GM12892 (cell line): ENCODE data around the gene CCL5.

Experiments
- DNase-seq: peaks from one replicate; pipeline ENCODE4 v3.0.0; 2011; ENCODE audit not compliant: insufficient read length
- FAIRE-seq: peaks from 2 replicates; lab custom pipeline; 2011; peaks lifted over from hg19 to GRCh38; lab: Jason Lieb, UNC
- POLR2A ChIP-seq: IDR thresholded peaks from 2 replicates; pipeline ENCODE4 v1.6.1; 2011; ENCODE audit warnings: low read depth, low read length, control low read depth
- POLR2AphosphoS5 ChIP-seq: IDR thresholded peaks from 2 replicates; pipeline ENCODE4 v1.6.1; 2011; ENCODE audit warnings: low read depth, low read length, control low read depth
- TAF1 ChIP-seq: IDR thresholded peaks from 2 replicates; pipeline ENCODE4 v1.6.1; 2011; ENCODE audit warnings: low read depth, mild to moderate bottlenecking, control low read depth, low read length, borderline replicate concordance

CCL5 gene

DNA sequence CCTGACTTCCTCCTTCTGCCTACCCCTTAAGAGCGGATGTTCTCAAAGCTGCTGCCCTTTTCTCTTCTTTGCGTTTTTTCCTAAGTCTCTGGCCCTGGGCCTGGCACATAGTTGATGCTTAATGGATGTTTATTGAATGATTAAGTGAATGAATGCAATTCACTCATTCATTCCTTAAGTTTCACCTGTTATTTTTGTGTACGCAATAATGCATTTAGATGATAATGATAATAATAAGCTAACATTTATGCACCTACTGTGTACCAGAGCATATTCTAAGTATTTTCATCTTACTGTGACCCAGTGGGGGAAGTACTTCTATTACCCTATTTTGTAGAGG, 4.4 kb downstream of the CCL5 start:
- DNase-seq (no peak), FAIRE-seq (no peak)
- TF ChIP-seq POLR2A, result no peak
- no peak for TF ChIP-seq TAF1
- TF ChIP-seq POLR2AphosphoS5, result no peak

- no peak for FAIRE-seq
- DNase-seq, result no peak
- TF ChIP-seq TAF1 (no peak), POLR2A (no peak), POLR2AphosphoS5 (no peak)
Measured at GRCh38 chr17:35875072-35875799, 4.9 kb downstream of the CCL5 start.

DNA sequence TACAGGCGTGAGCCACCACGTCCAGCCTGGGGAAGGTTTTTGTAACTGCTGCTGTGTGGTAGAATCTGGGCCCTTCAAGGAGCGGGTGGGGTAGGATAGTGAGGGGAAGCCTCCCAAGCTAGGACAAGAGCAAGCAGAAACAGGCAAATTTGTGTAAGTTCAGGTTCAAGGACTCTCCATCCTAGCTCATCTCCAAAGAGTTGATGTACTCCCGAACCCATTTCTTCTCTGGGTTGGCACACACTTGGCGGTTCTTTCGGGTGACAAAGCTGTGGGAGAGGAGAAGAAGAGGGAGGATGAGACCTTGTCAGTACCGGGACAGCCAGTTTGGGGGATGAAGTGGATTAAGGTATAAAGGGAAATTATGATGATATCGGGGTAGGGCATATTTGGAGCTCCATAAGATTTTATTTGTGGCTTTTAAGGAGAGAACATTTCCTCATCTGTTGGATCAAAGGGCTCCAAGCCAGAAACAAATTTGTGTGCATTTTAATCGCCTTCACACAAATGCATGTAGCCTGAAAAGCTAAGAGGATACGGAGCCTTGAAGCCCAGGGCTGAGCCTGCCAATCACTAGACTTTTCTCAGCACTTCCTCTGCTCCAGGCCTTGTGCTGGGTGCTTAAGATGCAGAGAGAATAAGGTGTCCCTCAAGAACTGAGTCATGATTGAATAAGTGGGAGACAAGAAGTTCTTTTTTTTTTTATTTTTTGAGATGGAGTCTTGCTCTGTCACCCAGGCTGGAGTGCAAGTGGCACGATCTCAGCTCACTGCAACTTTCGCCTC, 7.8 kb downstream of the CCL5 start:
- DNase-seq, result no peak
- FAIRE-seq, result no peak
- TF ChIP-seq POLR2AphosphoS5 (no peak), TAF1 (no peak), POLR2A (no peak)

GRCh38 chr17:35870906-35871819, 9.0 kb downstream of the CCL5 start:
- DNase-seq (no peak), FAIRE-seq (no peak)
- TF ChIP-seq TAF1 (no peak), POLR2A (no peak), POLR2AphosphoS5 (no peak)

GRCh38 chr17:35868737-35869136, 11.4 kb downstream of the CCL5 start, which contains the start of gene HEATR9:
HEATR9 (minus strand) TSS chr17:35868891; CDS start chr17:35868742, 149 bp downstream.
- no peak for TF ChIP-seq TAF1
- TF ChIP-seq POLR2A, result no peak
- no peak for TF ChIP-seq POLR2AphosphoS5
- DNase-seq (no peak), FAIRE-seq (no peak)

DNA sequence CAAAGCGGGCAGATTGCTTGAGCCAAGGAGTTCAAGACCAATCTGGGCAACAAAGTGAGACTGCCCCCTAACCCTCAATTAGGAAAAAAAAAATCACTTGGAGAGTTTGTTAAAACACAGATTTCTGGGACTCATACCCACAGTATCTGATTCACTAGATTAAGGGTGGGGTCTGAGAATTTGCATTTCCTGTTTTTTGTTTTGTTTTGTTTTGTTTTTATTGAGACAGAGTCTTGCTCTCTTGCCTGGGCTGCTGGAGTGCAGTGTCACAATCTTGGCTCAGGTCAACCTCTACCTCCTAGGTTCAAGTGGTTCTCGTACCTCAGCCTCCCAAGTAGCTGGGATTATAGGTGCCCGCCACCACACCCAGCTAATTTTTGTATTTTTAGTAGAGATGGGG, 12.6 kb downstream of the CCL5 start:
- TF ChIP-seq TAF1, result no peak
- no peak for TF ChIP-seq POLR2AphosphoS5
- TF ChIP-seq POLR2A, result no peak
- DNase-seq (no peak), FAIRE-seq (no peak)

GRCh38 chr17:35866341-35866950, 13.7 kb downstream of the CCL5 start:
- TF ChIP-seq TAF1 (no peak), POLR2A (no peak), POLR2AphosphoS5 (no peak)
- DNase-seq (no peak), FAIRE-seq (no peak)

- no peak for FAIRE-seq
- no peak for DNase-seq
- TF ChIP-seq POLR2A (no peak), POLR2AphosphoS5 (no peak), TAF1 (no peak)
Measured at GRCh38 chr17:35865412-35866340, 14.5 kb downstream of the CCL5 start.

- TF ChIP-seq POLR2AphosphoS5 (no peak), POLR2A (no peak), TAF1 (no peak)
- FAIRE-seq (no peak), DNase-seq (no peak)
Measured at GRCh38 chr17:35864853-35865252, 15.3 kb downstream of the CCL5 start.

DNA sequence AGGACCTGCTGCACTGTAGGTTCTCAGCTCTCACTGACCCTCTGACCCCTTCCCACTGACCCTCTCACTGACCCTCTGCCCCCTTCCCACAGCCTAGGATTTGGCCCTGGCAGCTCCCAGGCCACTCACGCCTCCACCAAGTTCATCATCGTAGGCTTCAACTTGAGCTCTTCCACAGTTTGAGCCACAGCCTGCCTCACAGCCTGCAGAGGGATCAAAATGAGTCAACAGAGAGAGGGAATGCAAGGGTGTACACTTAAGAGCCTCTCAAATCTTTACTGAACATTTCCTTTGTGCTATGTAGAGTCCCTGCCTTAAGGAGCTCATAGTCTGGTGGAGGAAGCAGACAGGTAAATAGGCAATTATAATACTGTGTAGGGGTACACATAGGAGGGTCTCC, 23.6 kb downstream of the CCL5 start:
- TF ChIP-seq POLR2A (no peak), TAF1 (no peak), POLR2AphosphoS5 (no peak)
- no peak for DNase-seq
- FAIRE-seq, result no peak
